Glutamatergic neuron (in vitro differentiated cells): ENCODE data around the gene ANKRD63. TPM values are rescaled to one million over a fixed set of nuclear protein-coding genes. Genes with fewer than 3 reads are reported as not detected.

Source experiments
- DNase-seq: peaks from one replicate; pipeline ENCODE4 v3.0.0; 2022
- H3K27ac Mint-ChIP-seq: one replicate; pipeline ENCODE4 v1.8.0; 2020; ENCODE audit warnings: mild to moderate bottlenecking, mixed read lengths, inconsistent platforms; ENCODE audit not compliant: unreplicated experiment
- H3K27me3 Mint-ChIP-seq: one replicate; pipeline ENCODE4 v1.8.0; 2020; ENCODE audit warnings: mild to moderate bottlenecking, moderate library complexity, mixed read lengths, inconsistent platforms; ENCODE audit not compliant: unreplicated experiment
- H3K36me3 Mint-ChIP-seq: one replicate; pipeline ENCODE4 v1.8.0; 2020; ENCODE audit warnings: mild to moderate bottlenecking, mixed read lengths, inconsistent platforms; ENCODE audit not compliant: unreplicated experiment
- H3K4me1 Mint-ChIP-seq: one replicate; pipeline ENCODE4 v1.8.0; 2020; ENCODE audit warnings: mild to moderate bottlenecking, low read depth, mixed read lengths, inconsistent platforms; ENCODE audit not compliant: unreplicated experiment
- H3K4me3 Mint-ChIP-seq: one replicate; pipeline ENCODE4 v1.8.0; 2020; ENCODE audit warnings: mild to moderate bottlenecking, mixed read lengths, inconsistent platforms; ENCODE audit not compliant: unreplicated experiment
- H3K9me3 Mint-ChIP-seq: one replicate; pipeline ENCODE4 v1.8.0; 2020; ENCODE audit warnings: mild to moderate bottlenecking, moderate library complexity, mixed read lengths, inconsistent platforms; ENCODE audit not compliant: unreplicated experiment
- total RNA-seq: library from RNA; stranded (reverse); fragmentation: NEBNext Ultra II Directional; extraction: Animal tissue kit (Norgen Biotek cat#: 25700); gene quantifications from one replicate; pipeline ENCODE4 v1.2.1, GENCODE V29; 2021; ENCODE audit not compliant: unreplicated experiment
- TF ChIP-seq, protein P1 (sequence below): fragments of 200-600 bp; sonication (generic); IDR thresholded peaks from one replicate; pipeline ENCODE4 v1.5.0; 2021; ENCODE audit not compliant: partially characterized antibody, unreplicated experiment

The ANKRD63 gene
- total RNA-seq, 1 donor from 2014 or later = not detected

DNA sequence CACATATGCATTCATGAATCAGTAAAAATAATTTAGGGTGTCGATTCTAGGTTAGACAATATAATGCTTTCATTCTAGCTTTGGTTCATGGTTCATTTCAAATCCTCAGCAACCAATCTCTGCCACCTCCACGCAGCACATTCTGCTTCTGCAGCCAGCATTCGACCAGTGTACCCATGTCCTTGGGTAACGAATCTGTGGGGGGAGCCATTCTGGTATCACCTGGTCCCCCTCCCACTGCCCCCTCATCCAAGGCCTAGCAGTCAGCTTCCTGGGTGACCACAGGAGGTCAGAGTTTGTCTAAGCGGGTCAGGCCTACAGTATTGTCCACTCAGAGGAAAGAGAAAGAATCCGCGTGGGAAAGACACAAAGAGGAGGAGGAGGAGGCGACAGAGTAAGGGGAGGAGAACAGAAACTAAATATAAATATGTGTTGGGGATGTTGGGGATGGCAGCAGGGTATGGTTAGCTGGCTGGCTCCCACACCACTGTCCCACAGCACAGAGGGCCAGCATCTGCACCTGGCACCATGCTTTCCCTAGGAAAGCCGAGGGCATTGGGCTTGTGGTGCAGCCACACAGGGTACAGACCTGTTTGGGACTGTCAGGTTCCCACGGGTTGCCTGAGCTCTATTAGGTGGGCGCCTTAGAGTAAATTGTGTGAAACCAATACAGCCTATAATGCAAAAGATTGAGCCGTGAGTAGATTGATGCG is 31.9 kb downstream of the ANKRD63 start:
- Mint-ChIP-seq H3K9me3 (peaks cover 2% of the 10 kb centered on the region), H3K4me1 (peaks cover 13% of the 10 kb centered on the region), H3K36me3 (no peaks in the 10 kb centered on the region), H3K27me3 (peaks cover 17% of the 10 kb centered on the region), H3K4me3 (peak overlapping the region; percentile 22), H3K27ac (no peak overlapping the region)
- no peak for DNase-seq
- TF ChIP-seq, protein P1, sequence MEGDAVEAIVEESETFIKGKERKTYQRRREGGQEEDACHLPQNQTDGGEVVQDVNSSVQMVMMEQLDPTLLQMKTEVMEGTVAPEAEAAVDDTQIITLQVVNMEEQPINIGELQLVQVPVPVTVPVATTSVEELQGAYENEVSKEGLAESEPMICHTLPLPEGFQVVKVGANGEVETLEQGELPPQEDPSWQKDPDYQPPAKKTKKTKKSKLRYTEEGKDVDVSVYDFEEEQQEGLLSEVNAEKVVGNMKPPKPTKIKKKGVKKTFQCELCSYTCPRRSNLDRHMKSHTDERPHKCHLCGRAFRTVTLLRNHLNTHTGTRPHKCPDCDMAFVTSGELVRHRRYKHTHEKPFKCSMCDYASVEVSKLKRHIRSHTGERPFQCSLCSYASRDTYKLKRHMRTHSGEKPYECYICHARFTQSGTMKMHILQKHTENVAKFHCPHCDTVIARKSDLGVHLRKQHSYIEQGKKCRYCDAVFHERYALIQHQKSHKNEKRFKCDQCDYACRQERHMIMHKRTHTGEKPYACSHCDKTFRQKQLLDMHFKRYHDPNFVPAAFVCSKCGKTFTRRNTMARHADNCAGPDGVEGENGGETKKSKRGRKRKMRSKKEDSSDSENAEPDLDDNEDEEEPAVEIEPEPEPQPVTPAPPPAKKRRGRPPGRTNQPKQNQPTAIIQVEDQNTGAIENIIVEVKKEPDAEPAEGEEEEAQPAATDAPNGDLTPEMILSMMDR = no peak

- TF ChIP-seq, protein P1 = no peak
- Mint-ChIP-seq H3K27ac (no peak overlapping the region), H3K4me3 (no peak overlapping the region), H3K36me3 (no peaks in the 10 kb centered on the region), H3K9me3 (peaks cover 2% of the 10 kb centered on the region), H3K4me1 (peaks cover 8% of the 10 kb centered on the region), H3K27me3 (peaks cover 16% of the 10 kb centered on the region)
- no peak for DNase-seq
Observed at GRCh38 chr15:40250304-40250656, 32.6 kb downstream of the ANKRD63 start.

DNA sequence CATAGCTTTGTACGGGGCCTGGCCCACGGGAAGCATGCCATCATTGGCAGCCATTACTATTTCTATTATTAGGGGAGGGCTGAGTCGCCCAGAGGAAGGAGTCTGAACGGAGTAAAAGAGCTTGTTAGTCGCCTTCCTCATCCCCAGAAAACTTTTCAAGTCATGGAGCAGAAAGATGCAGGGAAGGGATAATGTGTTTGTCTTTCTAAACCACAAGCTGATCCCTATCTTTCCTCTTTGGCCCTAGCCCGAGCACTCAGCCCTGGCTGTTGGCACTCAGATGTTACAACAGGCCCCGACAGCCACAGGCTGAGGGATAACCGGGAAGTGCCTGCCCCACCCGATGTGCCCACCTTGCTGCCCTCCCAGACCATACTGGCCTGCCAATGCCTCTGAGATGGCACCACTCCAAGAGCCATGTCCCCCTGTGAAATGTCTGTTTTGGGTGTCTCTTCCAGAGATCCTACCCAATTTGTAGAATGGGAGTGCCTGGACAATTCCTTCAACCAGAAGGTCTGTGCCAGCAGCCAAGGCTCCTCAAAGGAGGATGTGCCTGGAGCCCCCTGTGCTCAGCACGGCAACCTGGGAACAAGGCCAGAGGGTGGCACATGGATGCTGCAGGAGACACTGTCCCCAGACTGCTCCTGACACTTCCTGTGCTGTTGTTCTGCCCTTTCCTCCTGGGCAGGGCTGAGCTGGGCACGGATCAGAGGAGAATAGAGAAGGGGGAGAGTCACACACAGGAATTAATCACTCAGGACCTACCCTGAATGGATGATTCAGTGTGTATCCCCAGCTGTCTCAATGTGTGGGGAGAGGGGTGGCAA is 33.2 kb downstream of the ANKRD63 start:
- peaks cover 2% of the 10 kb centered on the region for H3K9me3 Mint-ChIP-seq
- no peak for DNase-seq
- H3K27ac Mint-ChIP-seq = no peak overlapping the region
- H3K36me3 Mint-ChIP-seq = no peaks in the 10 kb centered on the region
- TF ChIP-seq, protein P1 = no peak
- H3K4me3 Mint-ChIP-seq = no peak overlapping the region
- H3K4me1 Mint-ChIP-seq = peaks cover 5% of the 10 kb centered on the region
- H3K27me3 Mint-ChIP-seq = peaks cover 13% of the 10 kb centered on the region

- no peak for DNase-seq
- Mint-ChIP-seq H3K27ac (no peak overlapping the region), H3K4me1 (peaks cover 3% of the 10 kb centered on the region), H3K4me3 (no peak overlapping the region), H3K27me3 (peaks cover 9% of the 10 kb centered on the region), H3K36me3 (no peaks in the 10 kb centered on the region), H3K9me3 (no peaks in the 10 kb centered on the region)
- TF ChIP-seq, protein P1 = no peak
Observed at GRCh38 chr15:40248006-40248783, 34.7 kb downstream of the ANKRD63 start.
